Stimulated activated CD8-positive, alpha-beta memory T cell treated with anti-CD3 and anti-CD28 coated beads, Interleukin-15, amount 100 ng/mL, for 4 hours (primary cell): ENCODE results near the gene ENTPD1.
"Not testable (repeated sequence)": the region's sequence is repeated elsewhere in the genome, so short reads cannot be mapped to it uniquely, and the experiment has no call there.

Experiments
- DNase-seq, 2 donors: peaks; one replicate each; pipeline ENCODE4 v3.0.0-alpha.2; 2020; ENCODE audit warnings: low read depth in 2 of 2

The ENTPD1 gene

DNA sequence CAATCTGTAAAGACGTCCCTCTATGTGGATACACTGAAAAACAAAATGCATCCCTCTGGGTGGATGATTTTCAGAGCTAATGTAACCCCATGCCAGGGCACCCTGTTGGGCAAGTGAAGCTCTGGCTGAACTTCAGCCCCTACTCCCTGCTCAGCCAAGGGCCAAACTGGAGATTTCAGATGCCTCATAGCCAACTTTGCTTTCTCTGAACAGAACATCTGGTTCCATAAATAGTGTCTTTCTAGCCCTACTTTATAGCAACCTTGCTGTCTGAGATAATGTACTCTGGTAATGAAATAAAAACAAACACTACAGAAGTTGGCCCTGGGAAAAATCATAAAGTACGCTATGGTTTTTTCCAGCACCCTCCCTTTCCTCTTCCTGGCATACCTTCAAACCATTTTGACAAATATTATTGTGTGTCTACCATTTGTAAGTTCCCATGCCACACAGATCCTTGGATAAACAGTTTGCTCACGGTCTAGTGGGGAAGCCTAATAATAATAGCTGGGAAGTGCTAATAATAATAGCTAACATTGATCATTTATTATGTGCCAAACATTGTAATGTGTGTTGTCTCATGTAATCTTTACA is 3.4 kb downstream of the ENTPD1 start:
- no peak for DNase-seq

DNA sequence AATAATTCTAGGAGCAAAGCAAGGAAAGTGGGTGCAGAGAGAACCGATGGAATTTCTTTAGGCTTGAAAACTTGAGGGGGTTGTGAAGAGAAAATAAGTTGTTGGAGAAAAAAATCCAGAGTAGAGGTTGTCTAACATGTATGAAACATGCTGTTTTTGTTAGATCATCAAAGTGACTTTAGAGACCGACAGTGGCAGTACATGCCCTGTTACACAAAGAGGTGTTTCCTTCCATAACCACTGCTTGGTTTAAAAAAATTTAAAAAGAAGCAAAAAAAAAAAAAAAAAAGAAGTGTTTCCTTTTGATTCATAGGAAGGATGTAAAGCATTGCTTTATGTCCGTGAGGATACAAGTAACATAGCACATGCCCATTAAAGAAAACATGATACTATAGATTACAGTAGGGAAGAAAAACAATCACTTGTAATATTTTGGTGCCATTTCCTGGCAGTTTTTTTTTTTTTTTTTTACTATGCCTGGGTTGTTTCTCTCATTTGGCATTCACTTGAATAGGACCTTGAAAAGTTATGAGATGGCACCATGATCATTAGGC is 6.1 kb downstream of the ENTPD1 start:
- no peak for DNase-seq

DNA sequence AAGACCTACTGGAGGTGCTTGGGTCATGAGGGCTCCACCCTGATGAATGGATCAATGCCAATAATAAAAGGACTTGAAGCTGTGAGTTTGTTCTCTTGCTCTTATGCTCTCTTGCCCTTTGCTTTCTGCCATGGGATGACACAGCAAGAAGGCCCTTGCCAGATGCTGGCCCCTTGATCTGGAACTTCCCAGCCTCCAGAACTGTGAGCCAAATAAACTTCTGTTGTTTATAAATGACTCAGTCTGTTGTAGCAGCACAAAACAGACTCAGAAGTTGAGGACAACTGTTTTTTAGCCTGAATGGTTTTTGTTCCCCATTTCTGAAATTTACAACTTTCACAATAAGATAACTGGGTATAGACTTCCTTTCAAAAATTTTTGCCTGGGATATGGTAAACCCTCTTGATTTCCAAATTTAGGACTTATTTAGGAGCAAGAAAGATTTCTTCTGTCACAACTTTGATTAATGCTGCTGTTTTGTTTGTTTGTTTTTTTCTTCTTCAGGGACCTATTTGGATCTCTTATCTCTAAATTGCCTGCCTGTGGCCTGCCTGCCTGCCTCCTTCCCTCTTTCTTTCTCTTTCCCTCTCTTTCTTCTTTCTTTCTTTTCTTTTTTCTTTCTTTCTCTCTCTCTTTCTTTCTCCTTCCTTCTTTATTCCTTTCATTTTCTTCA is 12.1 kb downstream of the ENTPD1 start:
- no peak for DNase-seq

DNA sequence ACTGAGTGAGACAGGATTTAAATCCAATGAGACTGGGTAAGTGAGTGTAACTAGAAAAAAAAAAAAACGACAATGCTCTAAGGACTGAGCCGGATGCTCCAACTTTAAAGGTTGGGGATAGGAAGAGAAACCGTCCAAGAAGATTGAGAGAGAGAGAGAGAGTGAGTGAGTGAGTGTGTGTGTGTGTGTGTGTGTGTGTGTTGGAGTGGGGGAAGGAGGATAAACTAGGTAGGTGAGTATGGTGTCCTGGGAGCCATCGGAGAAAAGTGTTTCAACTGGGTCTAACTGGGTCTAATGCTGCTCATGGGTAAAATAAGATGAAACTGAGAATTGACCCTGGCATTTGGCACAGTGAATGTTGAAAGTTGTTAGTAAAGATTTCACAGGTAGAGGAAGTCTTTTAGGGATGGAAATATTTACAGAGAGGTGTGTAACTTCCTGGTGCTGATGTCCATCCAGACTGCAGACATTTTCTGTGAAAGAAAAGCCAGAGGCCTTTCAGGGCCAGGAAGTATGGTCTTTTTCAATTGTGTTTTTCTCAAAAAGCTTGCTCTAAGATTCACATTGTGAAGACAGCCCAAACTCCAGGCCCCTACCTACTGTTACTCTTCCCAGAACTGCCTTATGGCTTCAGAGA is 14.2 kb downstream of the ENTPD1 start:
- no peak for DNase-seq

GRCh38 chr10:95773454-95773853 is 17.5 kb downstream of the ENTPD1 start:
- DNase-seq, result not testable (repeated sequence)

GRCh38 chr10:95777638-95778037 is 21.7 kb downstream of the ENTPD1 start:
- not testable (repeated sequence) for DNase-seq

GRCh38 chr10:95782318-95782717 is 26.4 kb downstream of the ENTPD1 start:
- DNase-seq, result no peak

DNA sequence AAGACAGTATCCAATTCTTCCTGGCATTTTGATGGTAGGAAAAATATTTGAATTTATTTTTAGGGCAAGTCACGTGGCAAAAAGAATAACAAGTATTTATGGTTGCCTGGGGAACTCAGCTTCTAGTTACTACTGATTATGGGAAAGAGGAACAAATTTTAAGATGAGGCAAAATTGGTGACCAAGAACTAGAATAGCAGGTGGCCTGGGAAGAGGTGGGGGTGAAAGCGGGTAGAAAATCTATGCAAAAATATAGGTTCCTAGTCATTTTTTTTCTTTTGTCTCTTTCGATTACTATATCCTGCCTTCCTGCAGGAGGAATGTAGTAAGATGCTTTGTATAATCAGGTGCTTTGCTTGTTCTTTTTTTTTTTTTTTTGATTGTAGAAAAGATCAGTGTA is 27.8 kb downstream of the ENTPD1 start:
- DNase-seq, result no peak

DNA sequence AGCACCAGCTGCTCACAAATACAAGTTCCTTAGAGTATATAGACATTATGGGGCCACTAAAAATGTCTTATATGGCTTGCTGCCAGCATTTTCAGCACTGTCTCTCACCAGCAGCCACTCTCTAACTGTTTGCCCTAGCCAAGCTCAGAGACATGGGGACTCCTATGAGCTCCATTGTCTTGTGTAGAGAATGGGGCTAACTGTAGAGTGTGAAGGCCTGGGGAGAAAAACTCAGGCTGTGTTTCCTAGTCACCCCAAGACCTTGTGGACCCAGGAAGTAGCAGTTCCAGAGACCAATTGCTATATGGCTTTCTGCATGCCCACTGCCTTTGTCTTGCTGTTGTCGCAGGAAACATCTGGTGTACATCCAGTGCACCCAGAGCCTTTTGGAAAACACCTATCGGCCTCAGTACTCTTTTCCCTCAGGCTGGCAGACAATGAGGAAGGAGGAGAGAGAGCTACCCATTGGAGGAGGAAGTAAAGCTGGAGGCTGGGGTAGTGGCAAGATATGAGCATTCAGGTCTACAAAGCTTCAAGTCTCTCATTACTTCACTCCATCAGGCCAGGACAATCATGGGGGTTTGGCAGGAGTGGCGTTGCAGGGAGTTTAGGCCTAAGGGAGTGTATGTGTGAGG is 28.4 kb downstream of the ENTPD1 start:
- DNase-seq, result no peak

- no peak for DNase-seq
Measured at GRCh38 chr10:95785317-95785716, 29.4 kb downstream of the ENTPD1 start.

- DNase-seq, result no peak
Measured at GRCh38 chr10:95785942-95786669, 30.1 kb downstream of the ENTPD1 start.

DNA sequence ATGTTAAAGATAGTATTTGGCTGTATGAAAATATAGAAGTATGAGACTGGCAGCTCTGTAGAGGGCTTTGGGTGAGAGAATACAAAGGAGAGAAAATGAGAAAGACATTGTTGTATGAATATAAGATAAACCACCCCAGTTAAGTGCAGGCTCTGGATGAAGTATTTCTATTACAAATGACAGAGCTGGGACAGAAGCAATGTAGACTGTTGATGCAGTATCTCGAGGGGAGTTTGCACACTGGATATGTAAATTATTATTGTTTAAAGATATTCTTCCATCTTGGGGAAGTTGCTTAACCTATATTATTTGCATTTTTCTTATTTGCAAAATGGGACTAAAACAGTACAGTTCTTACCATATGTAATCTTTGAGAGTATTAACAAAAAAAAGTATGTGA is 31.5 kb downstream of the ENTPD1 start:
- DNase-seq, result no peak

DNA sequence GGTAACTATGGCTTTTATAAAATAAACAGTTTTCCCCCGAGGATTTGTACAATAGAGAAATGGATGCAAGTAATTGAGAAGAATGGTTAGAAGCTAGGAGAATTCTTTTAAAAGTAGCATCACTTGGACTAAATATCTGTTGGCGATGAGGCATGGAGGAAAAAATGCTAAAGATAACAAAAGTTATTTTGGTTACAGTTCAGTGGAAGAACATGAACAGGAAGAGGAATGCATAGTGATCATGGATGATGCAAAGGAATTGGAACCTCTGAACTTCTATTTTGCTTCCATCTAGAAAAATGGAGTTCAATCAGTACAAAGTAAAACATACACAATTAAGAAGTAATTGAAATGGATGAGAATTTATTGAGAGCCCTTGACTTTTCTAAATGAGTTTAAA is 32.9 kb downstream of the ENTPD1 start:
- no peak for DNase-seq

DNA sequence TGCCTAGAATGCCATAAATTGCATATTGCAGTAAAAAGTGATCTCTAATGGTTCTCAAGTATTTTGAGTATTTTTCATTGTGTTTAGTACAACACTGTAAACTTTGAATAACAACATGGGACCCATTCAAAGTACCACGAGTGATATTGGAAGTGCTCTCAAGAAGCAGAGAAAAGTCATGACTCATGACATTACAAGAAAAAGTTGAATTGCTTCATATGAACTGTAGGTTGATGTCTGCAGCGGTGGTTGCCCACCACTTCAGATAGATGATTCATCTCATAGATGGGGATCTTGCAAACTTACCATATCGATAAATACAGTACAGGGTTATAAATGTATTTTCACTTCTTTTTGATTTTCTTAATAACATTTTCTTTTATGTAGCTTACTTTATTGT is 33.9 kb downstream of the ENTPD1 start:
- DNase-seq, result no peak

- no peak for DNase-seq
Measured at GRCh38 chr10:95790982-95791381, 35.0 kb downstream of the ENTPD1 start.

- no peak for DNase-seq
Measured at GRCh38 chr10:95791425-95791979, 35.5 kb downstream of the ENTPD1 start.

DNA sequence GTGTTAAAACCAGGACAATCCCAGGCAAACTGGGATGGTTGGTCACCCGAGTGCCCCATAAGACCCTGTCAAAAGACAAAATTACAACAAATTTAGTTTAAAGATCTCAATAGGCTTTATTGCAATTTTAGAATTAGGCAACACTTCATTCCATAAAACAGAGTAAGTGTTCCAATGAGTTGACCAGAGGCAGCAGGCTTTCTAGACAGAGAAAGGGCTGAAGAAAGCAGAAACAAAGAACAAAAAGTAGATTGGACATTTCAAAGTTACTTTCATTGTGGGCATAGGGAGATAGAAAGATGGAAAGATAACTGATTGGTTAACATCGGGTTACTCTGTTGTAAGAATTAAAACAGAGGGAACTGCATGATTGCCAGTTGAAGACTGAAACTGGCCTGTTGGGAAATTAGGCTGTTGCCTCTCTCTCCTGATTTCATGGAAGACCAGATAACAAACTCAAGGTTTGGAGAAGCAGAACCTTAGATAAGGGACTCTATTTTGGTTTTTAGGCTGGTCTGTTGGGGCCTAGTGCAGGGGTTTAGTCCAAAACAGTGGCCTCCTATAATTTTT is 36.3 kb downstream of the ENTPD1 start:
- DNase-seq, result no peak

- DNase-seq, result no peak
Measured at GRCh38 chr10:95792874-95793285, 36.9 kb downstream of the ENTPD1 start.

DNA sequence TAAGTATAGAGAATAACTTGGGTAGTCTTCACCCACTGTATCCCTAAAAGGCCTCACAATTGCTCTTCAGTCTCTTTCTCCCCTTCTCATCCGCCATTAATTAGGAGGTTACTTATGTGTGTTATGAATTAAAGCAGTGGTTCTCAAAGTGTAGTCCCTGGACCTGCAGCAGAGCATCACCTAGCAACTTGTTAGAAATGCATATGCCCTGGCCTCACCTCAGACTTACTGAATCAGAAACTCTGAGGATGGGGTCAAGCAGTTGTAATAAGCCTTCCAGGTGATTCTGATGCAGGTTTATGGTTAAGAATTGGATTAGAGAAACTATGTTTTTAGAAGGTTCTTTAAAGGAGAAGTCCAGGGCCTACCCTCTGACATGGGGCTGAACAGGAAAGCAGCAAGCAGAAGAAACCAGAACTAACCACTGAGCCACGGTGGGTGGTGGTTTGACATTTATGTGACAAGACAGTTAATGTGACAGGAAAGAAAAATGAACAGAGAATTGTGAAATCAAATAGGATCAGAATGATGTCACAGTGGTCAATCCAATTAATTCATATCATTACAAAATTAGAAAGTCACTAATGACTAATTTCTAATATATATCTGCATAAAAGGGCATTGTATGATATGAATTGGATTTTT is 37.6 kb downstream of the ENTPD1 start:
- no peak for DNase-seq

DNA sequence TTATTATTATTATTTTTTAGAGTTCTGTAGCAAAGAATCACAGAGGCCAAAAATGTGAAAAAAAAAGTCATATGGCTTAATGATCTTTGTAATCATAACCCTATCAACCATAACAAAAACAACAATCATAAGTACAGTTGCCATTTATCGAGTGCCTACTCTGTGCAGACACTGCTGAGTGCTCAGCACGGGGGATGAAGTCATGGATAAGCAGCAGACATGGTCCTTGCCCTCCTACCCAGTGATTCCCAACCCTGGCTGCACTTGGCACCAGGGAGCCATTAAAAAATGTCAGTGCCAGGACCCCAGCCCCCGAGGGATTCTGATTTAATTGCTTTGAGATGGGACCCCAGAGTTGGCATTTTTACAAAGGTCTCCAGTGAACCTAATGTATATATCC is 38.2 kb downstream of the ENTPD1 start:
- no peak for DNase-seq

DNA sequence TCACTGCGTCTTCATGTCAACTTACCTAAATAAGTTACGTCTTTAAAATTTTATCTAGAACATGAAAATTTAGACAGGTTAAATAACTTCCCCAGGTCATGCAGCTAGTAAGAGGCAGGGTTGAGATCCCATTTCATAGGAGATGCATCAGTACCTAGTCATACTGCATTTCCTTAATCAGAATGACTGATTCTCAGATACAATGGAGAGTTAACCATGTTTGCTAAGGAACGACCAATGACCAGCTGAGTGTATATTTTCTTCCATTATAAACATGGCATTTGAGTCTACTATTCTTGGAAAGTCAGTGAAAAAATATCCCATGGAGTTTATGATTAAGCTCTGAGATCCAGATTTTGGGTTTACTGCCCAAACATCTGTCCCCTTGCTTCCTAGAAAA is 39.6 kb downstream of the ENTPD1 start:
- no peak for DNase-seq
